Fibroblast of lung (primary cell): ENCODE measurements around the gene ADGRV1. TPM values are rescaled to one million over a fixed set of nuclear protein-coding genes. Genes with fewer than 3 reads are reported as not detected.

ENCODE experiments used
- DNase-seq, 2 donors: peaks; one replicate each; pipeline versions ENCODE4 v3.0.0 to v3.0.0-alpha.2; 2010; ENCODE audit warnings: low read depth in 2 of 2
- H2AFZ ChIP-seq: 2 replicates; pipeline ENCODE4 v1.5.1; 2012; ENCODE audit warnings: low read length, control low read depth, inconsistent platforms
- H3K27ac ChIP-seq: 2 replicates; pipeline ENCODE4 v1.5.1; 2011; ENCODE audit warnings: low read length, control low read depth; ENCODE audit not compliant: insufficient read depth
- H3K27me3 ChIP-seq: 2 replicates; pipeline ENCODE4 v1.5.1; 2011; ENCODE audit warnings: mild to moderate bottlenecking, low read length; ENCODE audit not compliant: control insufficient read depth, insufficient read depth
- H3K36me3 ChIP-seq: 2 replicates; pipeline ENCODE4 v1.5.1; 2011; ENCODE audit warnings: low read length; ENCODE audit not compliant: control insufficient read depth, insufficient read depth
- H3K4me1 ChIP-seq: 2 replicates; pipeline ENCODE4 v1.5.1; 2011; ENCODE audit warnings: low read length; ENCODE audit not compliant: control insufficient read depth, insufficient read depth; ENCODE audit errors: extremely low read depth
- H3K4me2 ChIP-seq: 2 replicates; pipeline ENCODE4 v1.5.1; 2011; ENCODE audit warnings: low read length, control low read depth; ENCODE audit not compliant: insufficient read depth; ENCODE audit errors: extremely low read depth
- H3K4me3 ChIP-seq, 4 experiments: fragments of 200-600 bp in 1 of 4; sonication (generic) in 1 of 4; replicated peaks in 1 of 4; 2 replicates each; pipeline ENCODE4 v1.5.1; 2011 to 2016; ENCODE audit warnings: low read length in 4 of 4, low read depth in 3 of 4, mild to moderate bottlenecking in 3 of 4, control low read depth in 2 of 4, inconsistent platforms in 1 of 4, mixed read lengths in 1 of 4; ENCODE audit not compliant: insufficient read depth in 1 of 4; ENCODE audit errors: control extremely low read depth in 1 of 4
- H3K79me2 ChIP-seq: 2 replicates; pipeline ENCODE4 v1.5.1; 2012; ENCODE audit warnings: mild to moderate bottlenecking, low read length, inconsistent platforms; ENCODE audit not compliant: control insufficient read depth, insufficient read depth
- H3K9ac ChIP-seq: 2 replicates; pipeline ENCODE4 v1.5.1; 2011; ENCODE audit warnings: mild to moderate bottlenecking, low read length, control low read depth; ENCODE audit not compliant: insufficient read depth
- H3K9me3 ChIP-seq: 2 replicates; pipeline ENCODE4 v1.5.1; 2012; ENCODE audit warnings: low read depth, low read length; ENCODE audit not compliant: control insufficient read depth, insufficient read depth
- H4K20me1 ChIP-seq: 2 replicates; pipeline ENCODE4 v1.5.1; 2011; ENCODE audit warnings: low read length; ENCODE audit not compliant: control insufficient read depth, insufficient read depth; ENCODE audit errors: extremely low read depth
- CTCF ChIP-seq, 2 donors: IDR thresholded peaks in 1 of 2; conservative IDR thresholded peaks in 1 of 2; 1 replicate in 1 of 2; 2 replicates in 1 of 2; pipeline ENCODE4 v1.5.1; 2011 to 2012; ENCODE audit warnings: low read length in 2 of 2, control low read depth in 1 of 2, inconsistent platforms in 1 of 2, low read depth in 1 of 2, mild to moderate bottlenecking in 1 of 2
- EZH2 ChIP-seq: IDR thresholded peaks from 2 replicates; pipeline ENCODE4 v1.5.1; 2012; ENCODE audit warnings: low read length, control low read depth, mild to moderate bottlenecking; ENCODE audit errors: missing control alignments
- polyA plus RNA-seq, 2 donors: library from polyadenylated mRNA; depleted of rRNA in 1 of 2; stranded (reverse) in 1 of 2; unstranded in 1 of 2; fragments of >200 nt; gene quantifications; 2 replicates each; pipeline ENCODE4 v1.2.1, GENCODE V29; 2011 to 2012; ENCODE audit warnings: missing spikeins in 1 of 2
- total RNA-seq: library from RNA; depleted of rRNA; stranded (reverse); fragments of >200 nt; gene quantifications from 2 replicates; pipeline ENCODE4 v1.2.1, GENCODE V29; 2014

Gene ADGRV1
- total and polyA plus RNA-seq, 2 donors (not counting 1 experiment from before 2014, with no cell fraction given), result 0.15 to 0.17 TPM

GRCh38 chr5:90700299-90700698 is 141.7 kb downstream of the ADGRV1 start:
- Histone ChIP-seq H3K9me3 (no peaks in the 10 kb centered on the region), H3K27ac (no peak overlapping the region), H3K4me2 (no peak overlapping the region), H3K4me1 (no peaks in the 10 kb centered on the region), H3K27me3 (no peaks in the 10 kb centered on the region), H2AFZ (no peak overlapping the region), H4K20me1 (no peaks in the 10 kb centered on the region), H3K4me3 (no peak overlapping the region), H3K9ac (no peak overlapping the region), H3K79me2 (no peaks in the 10 kb centered on the region), H3K36me3 (no peaks in the 10 kb centered on the region)
- no peak for TF ChIP-seq CTCF (conservative IDR thresholded peaks at IDR 0.05 in 1 of 2, IDR thresholded peaks at IDR 0.05 in 1 of 2; ENCODE audit: low read depth in 1 of 2, low read length in 2 of 2)
- TF ChIP-seq EZH2, result no peak
- no peak for DNase-seq

GRCh38 chr5:90703932-90704331 is 145.3 kb downstream of the ADGRV1 start:
- Histone ChIP-seq H3K36me3 (no peaks in the 10 kb centered on the region), H3K27ac (no peak overlapping the region), H2AFZ (no peak overlapping the region), H4K20me1 (no peaks in the 10 kb centered on the region), H3K9ac (no peak overlapping the region), H3K79me2 (no peaks in the 10 kb centered on the region), H3K9me3 (no peaks in the 10 kb centered on the region), H3K4me1 (no peaks in the 10 kb centered on the region), H3K27me3 (no peaks in the 10 kb centered on the region), H3K4me3 (no peak overlapping the region), H3K4me2 (no peak overlapping the region)
- TF ChIP-seq EZH2 (no peak), CTCF (conservative IDR thresholded peaks at IDR 0.05 in 1 of 2, IDR thresholded peaks at IDR 0.05 in 1 of 2; ENCODE audit: low read depth in 1 of 2, low read length in 2 of 2) (no peak)
- DNase-seq, result no peak

- no peak for TF ChIP-seq CTCF (conservative IDR thresholded peaks at IDR 0.05 in 1 of 2, IDR thresholded peaks at IDR 0.05 in 1 of 2; ENCODE audit: low read depth in 1 of 2, low read length in 2 of 2)
- no peak for TF ChIP-seq EZH2
- Histone ChIP-seq H3K27ac (no peak overlapping the region), H3K9me3 (no peaks in the 10 kb centered on the region), H3K4me1 (no peaks in the 10 kb centered on the region), H3K4me2 (no peak overlapping the region), H3K27me3 (no peaks in the 10 kb centered on the region), H2AFZ (no peak overlapping the region), H3K9ac (no peak overlapping the region), H3K4me3 (no peak overlapping the region), H3K79me2 (no peaks in the 10 kb centered on the region), H4K20me1 (no peaks in the 10 kb centered on the region), H3K36me3 (no peaks in the 10 kb centered on the region)
- no peak for DNase-seq
These were observed 149.1 kb downstream of the ADGRV1 start for GRCh38 chr5:90707698-90708097.
